Cardiac fibroblast (primary cell): ENCODE data around the gene PGA5.
A peak's percentile ranks its signal among the peaks of the same experiment; 100 is the strongest.
"Not testable (repeated sequence)": the region's sequence is repeated elsewhere in the genome, so short reads cannot be mapped to it uniquely, and the experiment has no call there.

Experiments used
- DNase-seq, 2 donors: peaks; one replicate each; pipeline versions ENCODE4 v3.0.0 to v3.0.0-alpha.2; 2010; ENCODE audit warnings: low read depth in 2 of 2
- H3K4me3 ChIP-seq, 2 donors: replicated peaks in 1 of 2; 1 replicate in 1 of 2; 2 replicates in 1 of 2; pipeline ENCODE4 v1.5.1; 2011; ENCODE audit warnings: low read depth in 2 of 2, low read length in 2 of 2, mild to moderate bottlenecking in 2 of 2, moderate library complexity in 1 of 2
- CTCF ChIP-seq: IDR thresholded peaks from one replicate; pipeline ENCODE4 v1.5.1; 2011; ENCODE audit warnings: low read depth, mild to moderate bottlenecking, low read length, inconsistent platforms

Gene PGA5

GRCh38 chr11:61231585-61231984 is 9.4 kb upstream of the PGA5 start:
- H3K4me3 ChIP-seq, result not testable (repeated sequence)

GRCh38 chr11:61232548-61233145 is 8.3 kb upstream of the PGA5 start:
- DNase-seq, H3K4me3 ChIP-seq: not testable (repeated sequence)

More at GRCh38 chr11:61231585-61231984, 9.4 kb upstream of the PGA5 start:
- DNase-seq, result not testable (repeated sequence)

- not testable (repeated sequence) for H3K4me3 ChIP-seq, DNase-seq
Observed at GRCh38 chr11:61237130-61237529, 3.8 kb upstream of the PGA5 start.

GRCh38 chr11:61240288-61240687 is 687 bp upstream of the PGA5 start:
- DNase-seq, H3K4me3 ChIP-seq: not testable (repeated sequence)

- not testable (repeated sequence) for H3K4me3 ChIP-seq, DNase-seq
Observed at GRCh38 chr11:61241526-61241925, 551 bp downstream of the PGA5 start.

- H3K4me3 ChIP-seq, DNase-seq: not testable (repeated sequence)
Observed at GRCh38 chr11:61245284-61245964, 4.4 kb downstream of the PGA5 start.

- not testable (repeated sequence) for H3K4me3 ChIP-seq, DNase-seq
Observed at GRCh38 chr11:61248071-61248470, 7.1 kb downstream of the PGA5 start.

GRCh38 chr11:61249201-61249600 is 8.2 kb downstream of the PGA5 start:
- H3K4me3 ChIP-seq, DNase-seq: not testable (repeated sequence)

- not testable (repeated sequence) for H3K4me3 ChIP-seq
- peak in 1 of 2 donors; percentile 61 for DNase-seq
Observed at GRCh38 chr11:61250796-61251765, 10.1 kb downstream of the PGA5 start.

- not testable (repeated sequence) for H3K4me3 ChIP-seq, DNase-seq
Observed at GRCh38 chr11:61252332-61252731, 11.4 kb downstream of the PGA5 start.

GRCh38 chr11:61254403-61255025 is 13.5 kb downstream of the PGA5 start:
- DNase-seq, result peak; percentile 69 to 75
- peak; percentile 99 for TF ChIP-seq CTCF
- no peak overlapping the region for H3K4me3 ChIP-seq
